WTC11 (cell line): ENCODE results near the gene NPTX1.

Source experiments
- MXD4 ChIP-seq: fragments of 250-450 bp; sonication (Bioruptor Pico); IDR thresholded peaks from 2 replicates; pipeline ENCODE4 v1.8.0; 2021; ENCODE audit warnings: mild to moderate bottlenecking, moderate library complexity, borderline replicate concordance
- TEAD1 ChIP-seq: sonication (generic); formaldehyde crosslinking; IDR thresholded peaks from 2 replicates; pipeline ENCODE4 v1.8.0; 2022; ENCODE audit warnings: mild to moderate bottlenecking, missing genetic modification reagents
- ZNF219 ChIP-seq: sonication (generic); formaldehyde crosslinking; IDR thresholded peaks from 2 replicates; pipeline ENCODE4 v1.8.0; 2023; ENCODE audit warnings: missing genetic modification reagents, mild to moderate bottlenecking, borderline replicate concordance
- ZNF423 ChIP-seq: fragments of 250-450 bp; sonication (Bioruptor Pico); IDR thresholded peaks from 2 replicates; pipeline ENCODE4 v2.1.2; 2022; ENCODE audit warnings: mild to moderate bottlenecking, moderate library complexity

GRCh38 chr17:80523956-80524712 is 47.7 kb upstream of the NPTX1 start:
- TF ChIP-seq MXD4, result no peak
- no peak for TF ChIP-seq ZNF423 (CRISPR knock-in tag)
- no peak for TF ChIP-seq ZNF219
- no peak for TF ChIP-seq TEAD1 (CRISPR knock-in tag)
